Kidney epithelial cell (primary cell): Measurements from ENCODE around the gene SPACA1. TPM values are rescaled to one million over a fixed set of nuclear protein-coding genes. Genes with fewer than 3 reads are reported as not detected.
"Not testable (repeated sequence)": the region's sequence is repeated elsewhere in the genome, so short reads cannot be mapped to it uniquely, and the experiment has no call there.

ENCODE experiments used
- DNase-seq: peaks from one replicate; pipeline ENCODE4 v3.0.0-alpha.2; 2010; ENCODE audit warnings: low read depth
- H3K27me3 ChIP-seq: 2 replicates; pipeline ENCODE4 v1.6.0; 2011; ENCODE audit warnings: low read length; ENCODE audit not compliant: control insufficient read depth, insufficient read depth
- H3K36me3 ChIP-seq: 2 replicates; pipeline ENCODE4 v1.5.1; 2011; ENCODE audit warnings: low read length; ENCODE audit not compliant: control insufficient read depth, insufficient read depth
- H3K4me3 ChIP-seq: 2 replicates; pipeline ENCODE4 v1.5.1; 2011; ENCODE audit warnings: low read depth, mild to moderate bottlenecking, control low read depth, low read length
- total RNA-seq: library from RNA; depleted of rRNA; stranded (reverse); fragments of >200 nt; gene quantifications from 2 replicates; pipeline ENCODE4 v1.2.3, GENCODE V29; 2015
- TF ChIP-seq, protein P1 (sequence below): IDR thresholded peaks from 2 replicates; pipeline ENCODE4 v1.5.1; 2011; ENCODE audit warnings: mild to moderate bottlenecking, moderate library complexity, low read length, control low read depth, inconsistent platforms; ENCODE audit not compliant: insufficient read depth, poor library complexity, severe bottlenecking

The SPACA1 gene, protein sequence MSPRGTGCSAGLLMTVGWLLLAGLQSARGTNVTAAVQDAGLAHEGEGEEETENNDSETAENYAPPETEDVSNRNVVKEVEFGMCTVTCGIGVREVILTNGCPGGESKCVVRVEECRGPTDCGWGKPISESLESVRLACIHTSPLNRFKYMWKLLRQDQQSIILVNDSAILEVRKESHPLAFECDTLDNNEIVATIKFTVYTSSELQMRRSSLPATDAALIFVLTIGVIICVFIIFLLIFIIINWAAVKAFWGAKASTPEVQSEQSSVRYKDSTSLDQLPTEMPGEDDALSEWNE
- not detected in 2 replicates for total RNA-seq

DNA sequence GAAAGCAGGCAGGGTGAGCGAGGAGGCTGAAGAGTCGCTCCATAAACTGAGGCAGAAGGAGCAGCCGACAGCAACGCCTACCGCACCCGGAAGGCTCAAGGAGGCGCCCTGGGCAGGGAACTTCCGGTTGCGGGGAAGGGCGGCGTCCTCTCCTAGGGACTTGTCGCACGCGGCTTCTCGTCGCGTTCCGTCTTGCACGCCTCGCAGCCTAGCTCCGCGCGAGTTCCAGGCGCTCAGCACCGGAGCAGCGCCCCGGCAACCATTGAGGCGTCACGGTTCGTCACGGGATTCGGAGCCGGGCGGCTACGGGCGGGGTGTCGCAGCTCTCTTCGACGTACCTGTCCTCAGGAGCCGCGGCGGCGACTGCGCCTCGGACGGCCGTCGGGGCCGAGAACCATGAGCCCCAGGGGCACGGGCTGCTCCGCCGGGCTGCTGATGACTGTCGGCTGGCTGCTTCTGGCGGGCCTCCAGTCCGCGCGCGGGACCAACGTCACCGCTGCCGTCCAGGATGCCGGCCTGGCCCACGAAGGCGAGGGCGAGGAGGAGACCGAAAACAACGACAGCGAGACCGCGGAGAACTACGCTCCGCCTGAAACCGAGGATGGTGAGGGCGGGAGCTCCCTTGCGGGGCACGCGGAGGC, at the start of gene SPACA1:
TSS of gene SPACA1 (plus strand) at position 332 of the 641 bp plus-strand sequence. CDS start at position 397, 65 bp downstream.
- Histone ChIP-seq H3K27me3 (peaks cover 4% of the 10 kb centered on the region), H3K4me3 (no peak within 1 kb of the TSS), H3K36me3 (no peaks in the 10 kb centered on the region)
- TF ChIP-seq, protein P1, sequence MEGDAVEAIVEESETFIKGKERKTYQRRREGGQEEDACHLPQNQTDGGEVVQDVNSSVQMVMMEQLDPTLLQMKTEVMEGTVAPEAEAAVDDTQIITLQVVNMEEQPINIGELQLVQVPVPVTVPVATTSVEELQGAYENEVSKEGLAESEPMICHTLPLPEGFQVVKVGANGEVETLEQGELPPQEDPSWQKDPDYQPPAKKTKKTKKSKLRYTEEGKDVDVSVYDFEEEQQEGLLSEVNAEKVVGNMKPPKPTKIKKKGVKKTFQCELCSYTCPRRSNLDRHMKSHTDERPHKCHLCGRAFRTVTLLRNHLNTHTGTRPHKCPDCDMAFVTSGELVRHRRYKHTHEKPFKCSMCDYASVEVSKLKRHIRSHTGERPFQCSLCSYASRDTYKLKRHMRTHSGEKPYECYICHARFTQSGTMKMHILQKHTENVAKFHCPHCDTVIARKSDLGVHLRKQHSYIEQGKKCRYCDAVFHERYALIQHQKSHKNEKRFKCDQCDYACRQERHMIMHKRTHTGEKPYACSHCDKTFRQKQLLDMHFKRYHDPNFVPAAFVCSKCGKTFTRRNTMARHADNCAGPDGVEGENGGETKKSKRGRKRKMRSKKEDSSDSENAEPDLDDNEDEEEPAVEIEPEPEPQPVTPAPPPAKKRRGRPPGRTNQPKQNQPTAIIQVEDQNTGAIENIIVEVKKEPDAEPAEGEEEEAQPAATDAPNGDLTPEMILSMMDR, result no peak
- no peak for DNase-seq

DNA sequence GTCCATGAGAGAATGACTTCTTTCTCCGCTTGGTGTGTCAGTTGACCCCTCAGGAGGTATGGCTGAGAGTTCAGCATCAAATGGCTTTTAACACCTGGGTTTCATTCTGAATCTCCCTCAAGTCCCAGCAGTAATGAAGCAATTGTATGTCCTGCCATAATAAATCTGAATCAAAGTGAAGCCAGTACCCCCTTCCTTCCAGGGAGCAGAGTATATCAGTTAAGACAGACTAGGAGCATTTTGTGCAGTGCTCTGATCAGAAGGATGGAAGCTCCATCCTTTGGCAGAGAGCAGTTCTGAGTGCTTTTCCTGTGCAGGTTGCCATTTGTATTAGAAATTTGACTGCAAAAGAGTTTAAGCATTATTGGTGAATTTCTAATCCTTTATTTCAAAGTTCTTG, 46.9 kb upstream of the SPACA1 start:
- no peaks in the 10 kb centered on the region for H3K27me3 ChIP-seq
- no peak overlapping the region for H3K4me3 ChIP-seq
- TF ChIP-seq, protein P1, result no peak
- H3K36me3 ChIP-seq, result no peaks in the 10 kb centered on the region
- DNase-seq, result no peak

DNA sequence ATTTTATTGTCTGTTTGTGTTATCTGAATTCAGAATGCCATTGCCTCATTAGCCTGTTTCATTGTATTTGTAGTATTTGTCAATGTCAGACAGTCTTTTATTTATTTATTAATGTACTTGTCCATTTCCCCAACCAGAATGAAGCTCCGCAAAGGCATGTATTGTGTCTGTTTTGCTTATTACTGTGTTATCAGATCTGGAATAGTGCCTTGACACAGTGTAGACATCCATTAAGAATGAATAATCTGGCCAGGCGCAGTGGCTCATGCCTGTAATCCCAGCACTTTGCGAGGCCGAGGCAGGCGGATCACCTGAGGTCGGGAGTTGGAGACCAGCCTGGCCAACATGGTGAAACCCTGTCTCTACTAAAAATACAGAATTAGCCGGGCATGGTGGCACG, 46.4 kb upstream of the SPACA1 start:
- not testable (repeated sequence) for H3K27me3 ChIP-seq, H3K36me3 ChIP-seq, H3K4me3 ChIP-seq, DNase-seq

DNA sequence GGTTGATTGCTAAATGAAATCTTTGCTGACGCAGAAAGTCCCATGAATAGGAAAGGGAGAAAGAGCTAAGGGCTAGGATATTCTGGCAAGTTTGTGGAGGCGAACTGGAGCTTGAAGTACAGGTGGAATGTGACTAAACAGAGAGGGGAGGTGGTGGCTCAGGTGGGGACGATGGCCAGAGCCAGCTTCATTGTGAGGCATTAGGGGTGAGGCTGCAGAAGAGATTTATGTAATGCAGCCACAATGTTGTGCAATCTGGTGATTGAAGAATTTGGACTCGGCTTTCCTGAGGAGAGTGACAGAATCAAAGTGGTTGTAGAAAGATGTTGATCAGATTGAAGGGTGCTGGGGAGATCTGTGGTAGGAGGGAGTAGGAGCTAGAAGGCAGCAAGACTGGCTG, 42.9 kb upstream of the SPACA1 start:
- no peaks in the 10 kb centered on the region for H3K27me3 ChIP-seq
- no peak overlapping the region for H3K4me3 ChIP-seq
- TF ChIP-seq, protein P1, result no peak
- H3K36me3 ChIP-seq, result no peaks in the 10 kb centered on the region
- DNase-seq, result no peak

DNA sequence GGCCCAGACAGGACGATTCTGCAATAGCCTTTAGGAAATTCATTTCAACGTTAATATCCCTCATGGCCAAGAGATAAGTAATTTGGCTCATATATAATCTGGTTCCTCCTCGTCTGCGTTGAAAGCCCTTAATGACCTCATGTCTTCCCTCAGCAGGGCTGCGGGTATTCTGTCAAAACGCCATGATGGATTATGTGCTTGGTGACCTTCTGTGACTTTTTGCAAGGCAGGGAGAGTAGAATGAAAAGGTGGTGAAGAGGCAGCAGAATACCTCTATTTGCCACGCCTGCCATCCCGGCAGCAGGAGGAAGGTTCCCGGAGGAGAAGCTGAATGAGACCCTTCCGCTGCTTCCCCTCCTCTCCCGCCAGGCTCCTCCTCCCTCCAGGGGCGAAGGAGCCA, 41.1 kb upstream of the SPACA1 start:
- no peak for DNase-seq
- H3K27me3 ChIP-seq, result no peaks in the 10 kb centered on the region
- TF ChIP-seq, protein P1, result no peak
- no peaks in the 10 kb centered on the region for H3K36me3 ChIP-seq
- no peak overlapping the region for H3K4me3 ChIP-seq

DNA sequence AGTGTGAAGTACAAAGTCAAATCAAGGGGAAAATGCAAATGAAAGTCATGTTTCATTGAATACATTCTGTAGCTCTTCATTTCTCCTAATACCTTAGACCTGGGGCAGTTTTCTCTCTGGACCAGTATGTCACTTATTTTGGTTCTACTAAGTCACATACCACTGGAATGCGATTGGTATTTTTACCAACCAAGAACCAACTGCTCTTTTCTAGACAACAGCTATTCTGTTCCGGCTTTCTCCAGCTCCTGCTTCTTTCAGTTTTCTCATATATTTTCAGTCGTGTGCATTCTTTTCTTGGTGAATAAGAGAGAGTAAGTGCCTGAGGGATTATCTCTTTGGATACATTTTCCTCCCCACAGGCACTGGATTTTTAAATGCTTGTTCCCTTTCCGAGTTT, 39.2 kb upstream of the SPACA1 start:
- no peaks in the 10 kb centered on the region for H3K27me3 ChIP-seq
- H3K36me3 ChIP-seq, result no peaks in the 10 kb centered on the region
- H3K4me3 ChIP-seq, result peak overlapping the region; percentile 14
- TF ChIP-seq, protein P1, result no peak
- DNase-seq, result peak; percentile 39
